Measurements from ENCODE around the gene PTRH1. TPM values are rescaled to one million over a fixed set of nuclear protein-coding genes. Genes with fewer than 3 reads are reported as not detected.

Gene PTRH1
- polyA plus RNA-seq, 1 experiment = 21.1 TPM

- ChIA-PET POLR2A (no interaction called here), CTCF (no interaction called here)
- no peak overlapping the region for H3K4me3 ChIP-seq (ENCODE audit: low read depth, low read length)
- no peak for TF ChIP-seq CTCF (IDR thresholded peaks at IDR 0.05; ENCODE audit: insufficient read depth, low read depth, low read length)
- H3K27me3 ChIP-seq (ENCODE audit: control insufficient read depth, insufficient read depth, low read length) = no peaks in the 10 kb centered on the region
- no peaks in the 10 kb centered on the region for H3K36me3 ChIP-seq (ENCODE audit: control insufficient read depth, insufficient read depth, low read length)
- DNase-seq (ENCODE audit: low read depth) = no peak
These were observed 5.4 kb upstream of the PTRH1 start for GRCh38 chr9:127720865-127721227.

GRCh38 chr9:127720031-127720864, 4.8 kb upstream of the PTRH1 start:
- TF ChIP-seq CTCF (IDR thresholded peaks at IDR 0.05; ENCODE audit: insufficient read depth, low read depth, low read length) = no peak
- Histone ChIP-seq H3K27me3 (ENCODE audit: control insufficient read depth, insufficient read depth, low read length) (no peaks in the 10 kb centered on the region), H3K36me3 (ENCODE audit: control insufficient read depth, insufficient read depth, low read length) (no peaks in the 10 kb centered on the region), H3K4me3 (ENCODE audit: low read depth, low read length) (no peak overlapping the region)
- ChIA-PET POLR2A (no interaction called here), CTCF (no interaction called here)
- DNase-seq (ENCODE audit: low read depth) = no peak

GRCh38 chr9:127717766-127718165, 2.3 kb upstream of the PTRH1 start:
- DNase-seq (ENCODE audit: low read depth) = no peak
- no peak for TF ChIP-seq CTCF (IDR thresholded peaks at IDR 0.05; ENCODE audit: insufficient read depth, low read depth, low read length)
- Histone ChIP-seq H3K36me3 (ENCODE audit: control insufficient read depth, insufficient read depth, low read length) (no peaks in the 10 kb centered on the region), H3K4me3 (ENCODE audit: low read depth, low read length) (no peak overlapping the region), H3K27me3 (ENCODE audit: control insufficient read depth, insufficient read depth, low read length) (no peaks in the 10 kb centered on the region)
- ChIA-PET CTCF (interaction anchor here (1.7 to 1.9 kb wide), 2 partner anchors 15 to 17 kb away, joined by 4 to 6 read pairs; partner anchors contain the start of gene TOR2A), POLR2A (no interaction called here)

- DNase-seq (ENCODE audit: low read depth) = no peak
- POLR2A ChIA-PET = interaction anchor here (0.6 kb wide), 1 partner anchor 132 kb away, joined by 4 read pairs; no protein-coding TSS in a partner anchor
- no peaks in the 10 kb centered on the region for H3K27me3 ChIP-seq (ENCODE audit: control insufficient read depth, insufficient read depth, low read length)
- no peak for TF ChIP-seq CTCF (IDR thresholded peaks at IDR 0.05; ENCODE audit: insufficient read depth, low read depth, low read length)
- CTCF ChIA-PET = interaction anchor here (0.6 to 4.6 kb wide), 5 partner anchors 17 to 139 kb away, joined by 3 to 20 read pairs (median 3); partner anchors contain the start of gene TOR2A
- peak overlapping the region; percentile 87 for H3K4me3 ChIP-seq (ENCODE audit: low read depth, low read length)
- no peaks in the 10 kb centered on the region for H3K36me3 ChIP-seq (ENCODE audit: control insufficient read depth, insufficient read depth, low read length)
These were observed 949 bp upstream of the PTRH1 start for GRCh38 chr9:127716412-127716811.

- ChIA-PET POLR2A (no interaction called here), CTCF (interaction anchor here (0.9 to 4.6 kb wide), 2 partner anchors 10 to 20 kb away, joined by 4 to 20 read pairs; partner anchors contain the start of gene TOR2A)
- Histone ChIP-seq H3K4me3 (ENCODE audit: low read depth, low read length) (peak overlapping the region; percentile 87), H3K36me3 (ENCODE audit: control insufficient read depth, insufficient read depth, low read length) (no peaks in the 10 kb centered on the region), H3K27me3 (ENCODE audit: control insufficient read depth, insufficient read depth, low read length) (no peaks in the 10 kb centered on the region)
- no peak for DNase-seq (ENCODE audit: low read depth)
- no peak for TF ChIP-seq CTCF (IDR thresholded peaks at IDR 0.05; ENCODE audit: insufficient read depth, low read depth, low read length)
These were observed 453 bp downstream of the PTRH1 start for GRCh38 chr9:127714951-127715469.

All from BJ (cell line).